MM.1S (cell line): ENCODE data around the gene LRRC45.

ENCODE experiments used
- DNase-seq: peaks from one replicate; pipeline ENCODE4 v3.0.0-alpha.2; 2015
- H2AFZ ChIP-seq: fragments of 300-600 bp; sonication (generic); 2 replicates; pipeline ENCODE4 v1.6.0; 2016; ENCODE audit warnings: antibody characterized with exemption, low read length
- H3F3A ChIP-seq: fragments of 300-600 bp; sonication (generic); 2 replicates; pipeline ENCODE4 v1.6.1; 2016; ENCODE audit warnings: mild to moderate bottlenecking, antibody characterized with exemption, low read length, moderate library complexity, mixed read lengths; ENCODE audit not compliant: insufficient read depth
- H3K27ac ChIP-seq: fragments of 300-600 bp; sonication (generic); 2 replicates; pipeline ENCODE4 v1.5.1; 2016; ENCODE audit warnings: mild to moderate bottlenecking, low read length
- H3K27me3 ChIP-seq: fragments of 300-600 bp; sonication (generic); replicated peaks from 2 replicates; pipeline ENCODE4 v1.6.0; 2016; ENCODE audit warnings: low read length; ENCODE audit not compliant: insufficient read depth
- H3K36me3 ChIP-seq: fragments of 300-600 bp; sonication (generic); replicated peaks from 2 replicates; pipeline ENCODE4 v1.6.1; 2016; ENCODE audit warnings: mild to moderate bottlenecking, low read length, mixed read lengths; ENCODE audit not compliant: insufficient read depth
- H3K4me1 ChIP-seq: fragments of 300-600 bp; sonication (generic); 2 replicates; pipeline ENCODE4 v1.6.1; 2016; ENCODE audit warnings: low read length, mixed read lengths
- H3K4me2 ChIP-seq: fragments of 300-600 bp; sonication (generic); 2 replicates; pipeline ENCODE4 v1.6.0; 2016; ENCODE audit warnings: low read depth, low read length
- H3K4me3 ChIP-seq: fragments of 300-600 bp; sonication (generic); 2 replicates; pipeline ENCODE4 v1.5.1; 2016; ENCODE audit warnings: low read length, mixed read lengths
- H3K79me2 ChIP-seq: fragments of 300-600 bp; sonication (generic); 2 replicates; pipeline ENCODE4 v1.6.1; 2016; ENCODE audit warnings: mixed run types, low read length, mixed read lengths
- H3K9ac ChIP-seq: fragments of 300-600 bp; sonication (generic); 2 replicates; pipeline ENCODE4 v1.6.1; 2016; ENCODE audit warnings: low read length, mixed read lengths
- H3K9me2 ChIP-seq: fragments of 300-600 bp; sonication (generic); replicated peaks from 2 replicates; pipeline ENCODE4 v1.6.1; 2016; ENCODE audit warnings: mild to moderate bottlenecking, low read length, mixed read lengths; ENCODE audit not compliant: insufficient read depth
- H3K9me3 ChIP-seq: fragments of 300-600 bp; sonication (generic); replicated peaks from 2 replicates; pipeline ENCODE4 v1.6.1; 2016; ENCODE audit warnings: mild to moderate bottlenecking, low read length, mixed read lengths; ENCODE audit not compliant: insufficient read depth
- H4K20me1 ChIP-seq: fragments of 300-600 bp; sonication (generic); 2 replicates; pipeline ENCODE4 v1.6.1; 2016; ENCODE audit warnings: mild to moderate bottlenecking, low read length, moderate library complexity, mixed read lengths; ENCODE audit not compliant: insufficient read depth
- EZH2 ChIP-seq: fragments of 300-600 bp; sonication (generic); optimal IDR thresholded peaks from 2 replicates; pipeline ENCODE3; 2017; ENCODE audit warnings: low read depth, mild to moderate bottlenecking, antibody characterized with exemption, low read length, mixed read lengths
- EZH2phosphoT487 ChIP-seq: fragments of 300-600 bp; sonication (generic); IDR thresholded peaks from 2 replicates; pipeline ENCODE4 v1.6.1; 2018; ENCODE audit warnings: antibody characterized with exemption, low read length
- TF ChIP-seq, protein P1 (sequence below): fragments of 300-600 bp; sonication (generic); IDR thresholded peaks from 2 replicates; pipeline ENCODE4 v1.5.1; 2016; ENCODE audit warnings: antibody characterized with exemption, low read length, mixed read lengths

Gene LRRC45

DNA sequence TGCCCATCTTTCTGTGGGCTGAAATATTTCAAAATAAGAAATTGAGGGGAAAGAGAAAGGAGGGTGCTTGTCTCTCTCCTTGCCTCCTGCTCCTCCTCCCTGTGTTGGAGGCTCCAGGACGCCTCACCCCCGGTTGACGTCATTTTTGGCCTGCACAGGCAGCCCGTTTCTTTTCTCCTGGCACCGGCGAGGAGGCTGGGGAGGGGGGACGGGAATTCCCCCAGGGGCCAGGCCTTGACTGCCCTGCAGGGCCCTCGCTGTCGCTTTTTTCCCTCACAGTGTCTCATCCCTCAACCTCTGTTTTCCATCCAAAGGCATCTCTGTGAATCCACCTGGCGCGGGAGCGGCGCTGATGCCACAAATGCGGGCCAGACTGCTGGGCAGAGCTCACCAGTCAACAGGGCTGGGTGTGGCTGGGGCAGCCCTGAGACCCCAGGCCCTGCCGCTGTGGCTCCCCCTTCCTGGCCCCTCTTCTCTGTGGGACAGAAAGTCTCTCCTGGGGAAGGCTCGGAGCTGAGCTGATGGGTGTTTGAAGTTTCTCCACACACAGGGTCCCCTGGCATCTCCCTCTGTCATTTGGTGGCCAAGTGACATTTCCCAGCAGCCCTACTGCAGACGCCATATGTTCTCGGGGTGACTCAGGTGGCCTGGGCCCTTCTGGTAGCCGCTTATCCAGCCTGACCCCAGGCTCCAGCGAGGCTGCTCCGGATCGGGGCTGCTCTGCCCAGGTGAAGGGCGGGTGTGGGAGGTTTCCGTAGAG is 16.5 kb upstream of the LRRC45 start:
- H3K27ac ChIP-seq = no peak overlapping the region
- no peak for DNase-seq
- no peaks in the 10 kb centered on the region for H3K4me1 ChIP-seq
- no peaks in the 10 kb centered on the region for H3K36me3 ChIP-seq
- H3K4me2 ChIP-seq = no peak overlapping the region
- no peak overlapping the region for H3K9ac ChIP-seq
- no peaks in the 10 kb centered on the region for H3K9me2 ChIP-seq
- no peaks in the 10 kb centered on the region for H3K27me3 ChIP-seq
- TF ChIP-seq, protein P1, sequence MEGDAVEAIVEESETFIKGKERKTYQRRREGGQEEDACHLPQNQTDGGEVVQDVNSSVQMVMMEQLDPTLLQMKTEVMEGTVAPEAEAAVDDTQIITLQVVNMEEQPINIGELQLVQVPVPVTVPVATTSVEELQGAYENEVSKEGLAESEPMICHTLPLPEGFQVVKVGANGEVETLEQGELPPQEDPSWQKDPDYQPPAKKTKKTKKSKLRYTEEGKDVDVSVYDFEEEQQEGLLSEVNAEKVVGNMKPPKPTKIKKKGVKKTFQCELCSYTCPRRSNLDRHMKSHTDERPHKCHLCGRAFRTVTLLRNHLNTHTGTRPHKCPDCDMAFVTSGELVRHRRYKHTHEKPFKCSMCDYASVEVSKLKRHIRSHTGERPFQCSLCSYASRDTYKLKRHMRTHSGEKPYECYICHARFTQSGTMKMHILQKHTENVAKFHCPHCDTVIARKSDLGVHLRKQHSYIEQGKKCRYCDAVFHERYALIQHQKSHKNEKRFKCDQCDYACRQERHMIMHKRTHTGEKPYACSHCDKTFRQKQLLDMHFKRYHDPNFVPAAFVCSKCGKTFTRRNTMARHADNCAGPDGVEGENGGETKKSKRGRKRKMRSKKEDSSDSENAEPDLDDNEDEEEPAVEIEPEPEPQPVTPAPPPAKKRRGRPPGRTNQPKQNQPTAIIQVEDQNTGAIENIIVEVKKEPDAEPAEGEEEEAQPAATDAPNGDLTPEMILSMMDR = no peak
- TF ChIP-seq EZH2 (no peak), EZH2phosphoT487 (no peak)
- no peaks in the 10 kb centered on the region for H3K79me2 ChIP-seq
- no peak overlapping the region for H2AFZ ChIP-seq
- no peaks in the 10 kb centered on the region for H3K9me3 ChIP-seq
- H4K20me1 ChIP-seq = no peaks in the 10 kb centered on the region
- no peak overlapping the region for H3K4me3 ChIP-seq
- H3F3A ChIP-seq = no peaks in the 10 kb centered on the region

GRCh38 chr17:82007228-82007494 is 15.9 kb upstream of the LRRC45 start:
- no peak overlapping the region for H3K9ac ChIP-seq
- H3K9me3 ChIP-seq = no peaks in the 10 kb centered on the region
- H3K4me3 ChIP-seq = no peak overlapping the region
- H3K27me3 ChIP-seq = no peaks in the 10 kb centered on the region
- no peaks in the 10 kb centered on the region for H3K79me2 ChIP-seq
- H3F3A ChIP-seq = no peaks in the 10 kb centered on the region
- no peaks in the 10 kb centered on the region for H4K20me1 ChIP-seq
- H3K9me2 ChIP-seq = no peaks in the 10 kb centered on the region
- H3K27ac ChIP-seq = no peak overlapping the region
- TF ChIP-seq, protein P1 = no peak
- TF ChIP-seq EZH2 (no peak), EZH2phosphoT487 (no peak)
- no peak overlapping the region for H3K4me2 ChIP-seq
- no peak overlapping the region for H2AFZ ChIP-seq
- no peak for DNase-seq
- no peaks in the 10 kb centered on the region for H3K36me3 ChIP-seq
- no peaks in the 10 kb centered on the region for H3K4me1 ChIP-seq

DNA sequence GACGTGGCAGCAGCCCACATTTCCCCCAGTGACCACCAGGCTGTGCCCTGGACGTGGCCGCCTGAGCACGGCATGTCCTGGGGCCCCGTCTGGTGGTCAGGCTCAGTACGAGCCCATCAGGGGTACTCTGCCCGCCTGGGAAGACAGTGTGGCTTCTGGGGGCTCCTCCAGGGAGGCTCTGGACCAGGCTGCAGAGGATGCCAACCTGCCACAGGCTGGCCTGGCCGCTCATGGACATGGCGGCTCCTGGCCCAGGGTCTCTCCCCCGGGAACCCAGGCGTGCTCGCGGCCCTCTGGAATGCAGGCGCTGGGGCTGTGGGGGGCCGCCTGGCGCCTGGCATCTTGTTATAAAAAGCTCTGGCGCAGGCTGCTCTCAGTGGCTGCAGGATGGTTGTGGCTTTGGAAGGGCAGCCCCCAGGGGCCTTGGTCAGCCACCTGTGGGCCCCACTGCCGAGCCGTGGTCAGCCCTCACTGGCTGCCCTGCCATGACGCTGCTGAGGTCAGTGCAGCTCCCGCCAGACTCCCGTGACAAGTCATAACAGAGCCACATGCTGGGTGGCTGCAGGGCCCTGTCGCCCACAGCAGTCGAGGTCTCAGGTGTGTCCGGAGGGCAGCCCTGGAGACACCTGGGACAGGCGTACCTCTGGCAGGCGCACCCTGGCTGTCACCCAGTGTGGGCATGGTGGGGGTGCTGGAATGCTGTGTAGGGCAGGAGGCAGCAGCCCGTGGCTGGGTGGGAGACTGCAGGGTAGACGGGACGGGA is 15.4 kb upstream of the LRRC45 start:
- H3K27ac ChIP-seq = no peak overlapping the region
- no peaks in the 10 kb centered on the region for H3K9me2 ChIP-seq
- H3F3A ChIP-seq = no peaks in the 10 kb centered on the region
- TF ChIP-seq, protein P1 = no peak
- no peak for TF ChIP-seq EZH2phosphoT487
- no peak for TF ChIP-seq EZH2
- H3K4me2 ChIP-seq = no peak overlapping the region
- H4K20me1 ChIP-seq = no peaks in the 10 kb centered on the region
- no peaks in the 10 kb centered on the region for H3K4me1 ChIP-seq
- no peak for DNase-seq
- no peaks in the 10 kb centered on the region for H3K27me3 ChIP-seq
- H3K9me3 ChIP-seq = no peaks in the 10 kb centered on the region
- no peaks in the 10 kb centered on the region for H3K36me3 ChIP-seq
- H3K79me2 ChIP-seq = no peaks in the 10 kb centered on the region
- no peak overlapping the region for H2AFZ ChIP-seq
- no peak overlapping the region for H3K4me3 ChIP-seq
- no peak overlapping the region for H3K9ac ChIP-seq
